ENCODE data around the gene KIF26B. TPM values are rescaled to one million over a fixed set of nuclear protein-coding genes. Genes with fewer than 3 reads are reported as not detected.

The KIF26B gene
- polyA plus RNA-seq, 1 donor (not counting 4 experiments of a cell fraction or from before 2014, with no cell fraction given) = 0.58 TPM

GRCh38 chr1:245604979-245605378, 450.2 kb downstream of the KIF26B start:
- DNase-seq (ENCODE audit: low read depth, low spot score) = no peak
- H3K4me1 ChIP-seq (ENCODE audit: control insufficient read depth, extremely low read depth, insufficient read depth, low read length) = no peaks in the 10 kb centered on the region
- H3K36me3 ChIP-seq (ENCODE audit: control insufficient read depth in 2 of 2, extremely low read depth in 1 of 2, insufficient read depth in 2 of 2, low read length in 2 of 2) = no peaks in the 10 kb centered on the region
- no peak overlapping the region for H3K4me2 ChIP-seq (ENCODE audit: control insufficient read depth, extremely low read depth, insufficient read depth, low read depth, low read length)
- H3K27ac ChIP-seq (ENCODE audit: control insufficient read depth, insufficient read depth, low read length) = no peak overlapping the region
- TF ChIP-seq, protein P1, sequence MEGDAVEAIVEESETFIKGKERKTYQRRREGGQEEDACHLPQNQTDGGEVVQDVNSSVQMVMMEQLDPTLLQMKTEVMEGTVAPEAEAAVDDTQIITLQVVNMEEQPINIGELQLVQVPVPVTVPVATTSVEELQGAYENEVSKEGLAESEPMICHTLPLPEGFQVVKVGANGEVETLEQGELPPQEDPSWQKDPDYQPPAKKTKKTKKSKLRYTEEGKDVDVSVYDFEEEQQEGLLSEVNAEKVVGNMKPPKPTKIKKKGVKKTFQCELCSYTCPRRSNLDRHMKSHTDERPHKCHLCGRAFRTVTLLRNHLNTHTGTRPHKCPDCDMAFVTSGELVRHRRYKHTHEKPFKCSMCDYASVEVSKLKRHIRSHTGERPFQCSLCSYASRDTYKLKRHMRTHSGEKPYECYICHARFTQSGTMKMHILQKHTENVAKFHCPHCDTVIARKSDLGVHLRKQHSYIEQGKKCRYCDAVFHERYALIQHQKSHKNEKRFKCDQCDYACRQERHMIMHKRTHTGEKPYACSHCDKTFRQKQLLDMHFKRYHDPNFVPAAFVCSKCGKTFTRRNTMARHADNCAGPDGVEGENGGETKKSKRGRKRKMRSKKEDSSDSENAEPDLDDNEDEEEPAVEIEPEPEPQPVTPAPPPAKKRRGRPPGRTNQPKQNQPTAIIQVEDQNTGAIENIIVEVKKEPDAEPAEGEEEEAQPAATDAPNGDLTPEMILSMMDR (optimal IDR thresholded peaks at IDR 0.05 in 1 of 3, IDR thresholded peaks at IDR 0.05 in 1 of 3, conservative IDR thresholded peaks at IDR 0.05 in 1 of 3; ENCODE audit: extremely low read depth in 1 of 3, insufficient read depth in 2 of 3, low read length in 3 of 3) = no peak
- TF ChIP-seq EZH2 (IDR thresholded peaks at IDR 0.05; ENCODE audit: low read length) = no peak
- no peak overlapping the region for H3K9ac ChIP-seq (ENCODE audit: control insufficient read depth, extremely low read depth, insufficient read depth, low read length)
- H3K79me2 ChIP-seq (ENCODE audit: control insufficient read depth, insufficient read depth, low read length) = no peaks in the 10 kb centered on the region
- no peak for FAIRE-seq
- dilution Hi-C loops (cut with MboI; ENCODE audit: extremely low pct_ligation_motif_present, low sequenced_read_pairs) = no loop called here
- no peaks in the 10 kb centered on the region for H3K27me3 ChIP-seq (ENCODE audit: control insufficient read depth, extremely low read depth, insufficient read depth, low read length)
- no peaks in the 10 kb centered on the region for H4K20me1 ChIP-seq (ENCODE audit: control insufficient read depth, extremely low read depth, insufficient read depth, low read length)
- no peak overlapping the region for H2AFZ ChIP-seq (ENCODE audit: control insufficient read depth, low read length)
- H3K9me3 ChIP-seq (ENCODE audit: control insufficient read depth, low read depth, low read length) = no peaks in the 10 kb centered on the region
- H3K9me1 ChIP-seq (ENCODE audit: control insufficient read depth, extremely low read depth, insufficient read depth, low read length) = no peaks in the 10 kb centered on the region
- H3K4me3 ChIP-seq (ENCODE audit: control insufficient read depth in 2 of 3, extremely low read depth in 1 of 3, insufficient read depth in 2 of 3, low read depth in 1 of 3, low read length in 3 of 3) = no peak overlapping the region

DNA sequence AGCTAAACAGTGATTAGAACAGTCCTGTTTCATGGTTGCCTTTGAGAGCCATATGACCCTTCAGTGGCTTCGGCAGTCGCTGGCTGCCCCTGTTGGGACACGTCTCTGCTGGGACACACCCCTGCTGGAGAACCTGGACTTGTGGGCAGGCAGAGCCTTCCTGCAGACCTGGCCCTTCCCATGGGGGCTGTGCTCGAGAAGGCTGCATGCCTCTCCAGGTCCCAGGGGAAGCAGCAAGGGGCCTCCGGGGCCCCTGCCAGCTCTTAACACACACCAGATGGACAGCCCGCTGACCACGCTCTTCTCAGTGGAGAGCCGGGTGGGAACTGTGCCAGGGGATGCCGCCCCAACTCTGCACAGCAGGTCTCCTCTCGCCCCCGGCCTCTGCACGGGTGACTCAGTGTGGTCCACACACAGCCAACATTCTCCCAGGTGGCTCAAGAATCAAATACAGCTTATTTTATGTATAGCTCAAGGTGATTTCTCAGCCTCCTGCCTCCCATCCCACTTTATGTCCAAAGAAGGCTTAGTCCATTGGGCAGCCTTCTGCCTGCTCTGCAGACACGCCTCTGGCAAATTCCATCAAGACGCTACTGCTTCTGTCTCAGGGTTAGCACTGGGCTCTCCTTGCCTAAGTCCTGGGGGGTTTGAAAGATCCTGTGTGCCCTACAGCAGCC, 450.8 kb downstream of the KIF26B start:
- Histone ChIP-seq H3K4me3 (ENCODE audit: control insufficient read depth in 2 of 3, extremely low read depth in 1 of 3, insufficient read depth in 2 of 3, low read depth in 1 of 3, low read length in 3 of 3) (no peak overlapping the region), H3K27ac (ENCODE audit: control insufficient read depth, insufficient read depth, low read length) (no peak overlapping the region), H3K4me2 (ENCODE audit: control insufficient read depth, extremely low read depth, insufficient read depth, low read depth, low read length) (no peak overlapping the region), H3K9me3 (ENCODE audit: control insufficient read depth, low read depth, low read length) (no peaks in the 10 kb centered on the region), H3K36me3 (ENCODE audit: control insufficient read depth in 2 of 2, extremely low read depth in 1 of 2, insufficient read depth in 2 of 2, low read length in 2 of 2) (no peaks in the 10 kb centered on the region), H3K79me2 (ENCODE audit: control insufficient read depth, insufficient read depth, low read length) (no peaks in the 10 kb centered on the region), H4K20me1 (ENCODE audit: control insufficient read depth, extremely low read depth, insufficient read depth, low read length) (no peaks in the 10 kb centered on the region), H3K9me1 (ENCODE audit: control insufficient read depth, extremely low read depth, insufficient read depth, low read length) (no peaks in the 10 kb centered on the region), H2AFZ (ENCODE audit: control insufficient read depth, low read length) (no peak overlapping the region), H3K27me3 (ENCODE audit: control insufficient read depth, extremely low read depth, insufficient read depth, low read length) (no peaks in the 10 kb centered on the region), H3K4me1 (ENCODE audit: control insufficient read depth, extremely low read depth, insufficient read depth, low read length) (no peaks in the 10 kb centered on the region), H3K9ac (ENCODE audit: control insufficient read depth, extremely low read depth, insufficient read depth, low read length) (no peak overlapping the region)
- TF ChIP-seq EZH2 (IDR thresholded peaks at IDR 0.05; ENCODE audit: low read length) = no peak
- TF ChIP-seq, protein P1 (optimal IDR thresholded peaks at IDR 0.05 in 1 of 3, IDR thresholded peaks at IDR 0.05 in 1 of 3, conservative IDR thresholded peaks at IDR 0.05 in 1 of 3; ENCODE audit: extremely low read depth in 1 of 3, insufficient read depth in 2 of 3, low read length in 3 of 3) = no peak
- no peak for DNase-seq (ENCODE audit: low read depth, low spot score)
- no peak for FAIRE-seq
- dilution Hi-C loops (cut with MboI; ENCODE audit: extremely low pct_ligation_motif_present, low sequenced_read_pairs) = no loop called here
